GM21390 (cell line): ENCODE results near the gene TRMT2A.
"Not testable (repeated sequence)": the region's sequence is repeated elsewhere in the genome, so short reads cannot be mapped to it uniquely, and the experiment has no call there.

ENCODE experiments used
- ATAC-seq: cut with Tn5 transposase; IDR thresholded peaks from one replicate; pipeline ENCODE4 v1.9.1; 2021; ENCODE audit not compliant: unreplicated experiment

TRMT2A gene

GRCh38 chr22:20116951-20117632 lies at the start of gene TRMT2A:
TRMT2A (minus strand) TSS chr22:20117226; CDS start chr22:20116906, 320 bp downstream.
- ATAC-seq = peak; percentile 59

- no peak for ATAC-seq
Observed at GRCh38 chr22:20166703-20167102, 49.7 kb upstream of the TRMT2A start.

- ATAC-seq = no peak
Observed at GRCh38 chr22:20165913-20166312, 48.9 kb upstream of the TRMT2A start.

- ATAC-seq = no peak
Observed at GRCh38 chr22:20165421-20165820, 48.4 kb upstream of the TRMT2A start.

GRCh38 chr22:20164863-20165262 lies 47.8 kb upstream of the TRMT2A start:
- no peak for ATAC-seq

GRCh38 chr22:20160041-20160440 lies 43.0 kb upstream of the TRMT2A start:
- no peak for ATAC-seq

- ATAC-seq = not testable (repeated sequence)
Observed at GRCh38 chr22:20159531-20159930, 42.5 kb upstream of the TRMT2A start.

- no peak for ATAC-seq
Observed at GRCh38 chr22:20159076-20159475, 42.0 kb upstream of the TRMT2A start.

GRCh38 chr22:20158391-20159036 lies 41.5 kb upstream of the TRMT2A start:
- no peak for ATAC-seq

GRCh38 chr22:20157430-20158183 lies 40.6 kb upstream of the TRMT2A start:
- ATAC-seq = no peak

GRCh38 chr22:20156611-20157429 lies 39.8 kb upstream of the TRMT2A start:
- ATAC-seq = no peak

- ATAC-seq = no peak
Observed at GRCh38 chr22:20156042-20156389, 39.0 kb upstream of the TRMT2A start.

- no peak for ATAC-seq
Observed at GRCh38 chr22:20155330-20156041, 38.5 kb upstream of the TRMT2A start.

- ATAC-seq = no peak
Observed at GRCh38 chr22:20154602-20155187, 37.7 kb upstream of the TRMT2A start.

GRCh38 chr22:20153945-20154344 lies 36.9 kb upstream of the TRMT2A start:
- no peak for ATAC-seq

GRCh38 chr22:20152464-20152890 lies 35.5 kb upstream of the TRMT2A start:
- no peak for ATAC-seq

GRCh38 chr22:20151276-20151588 lies 34.2 kb upstream of the TRMT2A start:
- ATAC-seq = no peak

- no peak for ATAC-seq
Observed at GRCh38 chr22:20150381-20151275, 33.6 kb upstream of the TRMT2A start, which contains the start of gene CCDC188. CCDC188 (minus strand) TSS chr22:20151055; CDS start chr22:20150986, 69 bp downstream.
